HepG2 (cell line): Measurements from ENCODE around the gene SRSF1. TPM values are rescaled to one million over a fixed set of nuclear protein-coding genes. Genes with fewer than 3 reads are reported as not detected.
A peak's percentile ranks its signal among the peaks of the same experiment; 100 is the strongest.

Experiments
- ARHGAP35 ChIP-seq: sonication (generic); formaldehyde crosslinking; IDR thresholded peaks from 2 replicates; pipeline ENCODE4 v1.9.0; 2022; ENCODE audit warnings: mild to moderate bottlenecking, inconsistent platforms, moderate library complexity, missing genetic modification reagents, borderline replicate concordance
- JARID2 ChIP-seq: sonication (generic); formaldehyde crosslinking; IDR thresholded peaks from 2 replicates; pipeline ENCODE4 v1.8.1; 2023; ENCODE audit warnings: missing genetic modification reagents, inconsistent platforms; ENCODE audit not compliant: insufficient replicate concordance
- JUNB ChIP-seq: sonication (generic); formaldehyde crosslinking; IDR thresholded peaks from 2 replicates; pipeline ENCODE4 v1.8.0; 2022; ENCODE audit warnings: missing genetic modification reagents, mild to moderate bottlenecking, borderline replicate concordance
- MAFK ChIP-seq, 2 experiments: IDR thresholded peaks in 1 of 2; conservative IDR thresholded peaks in 1 of 2; 2 replicates each; pipeline ENCODE4 v1.6.1; 2011; ENCODE audit warnings: improper control_type of control experiment in 2 of 2, low read length in 2 of 2
- MBD4 ChIP-seq: IDR thresholded peaks from 2 replicates; pipeline ENCODE4 v1.6.1; 2012; ENCODE audit warnings: low read length, inconsistent platforms, borderline replicate concordance
- MED8 ChIP-seq: sonication (generic); formaldehyde crosslinking; IDR thresholded peaks from 2 replicates; pipeline ENCODE4 v1.8.1; 2023; ENCODE audit warnings: mild to moderate bottlenecking, missing genetic modification reagents; ENCODE audit not compliant: insufficient replicate concordance
- MYC ChIP-seq: sonication (generic); formaldehyde crosslinking; IDR thresholded peaks from 2 replicates; pipeline ENCODE4 v1.9.0; 2021; ENCODE audit warnings: missing genetic modification reagents, borderline replicate concordance
- PAF1 ChIP-seq: IDR thresholded peaks from 2 replicates; pipeline ENCODE4 v1.6.1; 2016; ENCODE audit warnings: missing genetic modification reagents, missing compliant biosample characterization
- PAX8 ChIP-seq: sonication (generic); formaldehyde crosslinking; IDR thresholded peaks from 2 replicates; pipeline ENCODE4 v1.8.0; 2022; ENCODE audit warnings: mild to moderate bottlenecking, missing genetic modification reagents, borderline replicate concordance
- POLR2A ChIP-seq, 2 experiments: IDR thresholded peaks; 2 replicates each; pipeline ENCODE4 v1.6.1; 2011; ENCODE audit warnings: low read depth in 2 of 2, low read length in 2 of 2, mild to moderate bottlenecking in 1 of 2, moderate library complexity in 1 of 2; ENCODE audit not compliant: insufficient read depth in 1 of 2
- POLR2G ChIP-seq: fragments of 200-400 bp; formaldehyde crosslinking; IDR thresholded peaks from 2 replicates; pipeline ENCODE4 v1.6.1; 2018; ENCODE audit warnings: mild to moderate bottlenecking, low read depth, low read length, moderate library complexity
- SAP130 ChIP-seq: IDR thresholded peaks from 2 replicates; pipeline ENCODE4 v1.6.1; 2016; ENCODE audit warnings: low read depth
- SMYD3 ChIP-seq: sonication (generic); formaldehyde crosslinking; IDR thresholded peaks from 2 replicates; pipeline ENCODE4 v1.8.1; 2023; ENCODE audit warnings: mild to moderate bottlenecking, missing genetic modification reagents
- SSRP1 ChIP-seq: IDR thresholded peaks from 2 replicates; pipeline ENCODE4 v1.6.1; 2016; ENCODE audit warnings: control low read depth
- TBL1XR1 ChIP-seq: fragments of 150-350 bp; IDR thresholded peaks from 2 replicates; pipeline ENCODE4 v1.6.1; 2014; ENCODE audit warnings: borderline replicate concordance, low read length; ENCODE audit not compliant: partially characterized antibody
- TBX2 ChIP-seq: sonication (generic); formaldehyde crosslinking; IDR thresholded peaks from 2 replicates; pipeline ENCODE4 v1.5.0; 2020; ENCODE audit warnings: missing genetic modification reagents, mild to moderate bottlenecking, borderline replicate concordance
- TBX3 ChIP-seq: fragments of 450-650 bp; IDR thresholded peaks from 2 replicates; pipeline ENCODE4 v1.6.1; 2017; ENCODE audit warnings: antibody characterized with exemption, mild to moderate bottlenecking, inconsistent platforms, borderline replicate concordance
- TEAD2 ChIP-seq: sonication (generic); formaldehyde crosslinking; IDR thresholded peaks from 2 replicates; pipeline ENCODE4 v1.9.0; 2021; ENCODE audit warnings: missing genetic modification reagents
- ZNF362 ChIP-seq: sonication (generic); formaldehyde crosslinking; IDR thresholded peaks from 2 replicates; pipeline ENCODE4 v1.4.0; 2020; ENCODE audit warnings: missing genetic modification reagents, mild to moderate bottlenecking, borderline replicate concordance
- ZNF564 ChIP-seq: sonication (generic); formaldehyde crosslinking; IDR thresholded peaks from 2 replicates; pipeline ENCODE4 v1.8.1; 2023; ENCODE audit warnings: mild to moderate bottlenecking, missing genetic modification reagents
- ZNF781 ChIP-seq: sonication (generic); formaldehyde crosslinking; IDR thresholded peaks from 2 replicates; pipeline ENCODE4 v1.5.1; 2020; ENCODE audit warnings: borderline replicate concordance, mild to moderate bottlenecking, missing genetic modification reagents; ENCODE audit errors: not compliant biosample characterization
- ZNF841 ChIP-seq: sonication (generic); formaldehyde crosslinking; IDR thresholded peaks from 2 replicates; pipeline ENCODE4 v1.8.1; 2023; ENCODE audit warnings: missing genetic modification reagents, borderline replicate concordance
- ZSCAN29 ChIP-seq: sonication (generic); formaldehyde crosslinking; conservative IDR thresholded peaks from 2 replicates; pipeline ENCODE4 v1.4.0; 2020; ENCODE audit warnings: mild to moderate bottlenecking, missing genetic modification reagents
- polyA plus RNA-seq, 8 experiments: library from polyadenylated mRNA; depleted of rRNA in 3 of 8; stranded (reverse) in 7 of 8; unstranded in 1 of 8; fragments of >200 nt; fragmentation: Illumina TruSeq in 4 of 8; extraction: Trizol in 4 of 8; gene quantifications; 2 replicates each; pipeline versions ENCODE4 v1.2.1 to v1.2.3, GENCODE V29; 2011 to 2016; ENCODE audit warnings: low read depth in 4 of 8, missing spikeins in 1 of 8, mixed read lengths in 1 of 8; ENCODE audit not compliant: insufficient read depth in 1 of 8
- total RNA-seq, 5 experiments: library from RNA; depleted of rRNA; stranded (reverse); fragments of >200 nt; fragmentation: Illumina TruSeq; extraction: Trizol; gene quantifications; 2 replicates each; pipeline ENCODE4 v1.2.3, GENCODE V29; 2016; ENCODE audit warnings: low read depth in 1 of 5
- TF ChIP-seq, protein P1 (sequence below): sonication (generic); formaldehyde crosslinking; IDR thresholded peaks from 2 replicates; pipeline ENCODE4 v1.9.0; 2021; ENCODE audit warnings: missing genetic modification reagents, mild to moderate bottlenecking, borderline replicate concordance
- TF ChIP-seq, protein P2 (sequence below): sonication (generic); formaldehyde crosslinking; IDR thresholded peaks from 2 replicates; pipeline ENCODE4 v1.5.0; 2020; ENCODE audit warnings: missing genetic modification reagents

The SRSF1 gene
- total and polyA plus RNA-seq, 2 of the 13 experiments (the other 11 are each of a cell fraction or from before 2014, with no cell fraction given): 142 to 445 TPM

DNA sequence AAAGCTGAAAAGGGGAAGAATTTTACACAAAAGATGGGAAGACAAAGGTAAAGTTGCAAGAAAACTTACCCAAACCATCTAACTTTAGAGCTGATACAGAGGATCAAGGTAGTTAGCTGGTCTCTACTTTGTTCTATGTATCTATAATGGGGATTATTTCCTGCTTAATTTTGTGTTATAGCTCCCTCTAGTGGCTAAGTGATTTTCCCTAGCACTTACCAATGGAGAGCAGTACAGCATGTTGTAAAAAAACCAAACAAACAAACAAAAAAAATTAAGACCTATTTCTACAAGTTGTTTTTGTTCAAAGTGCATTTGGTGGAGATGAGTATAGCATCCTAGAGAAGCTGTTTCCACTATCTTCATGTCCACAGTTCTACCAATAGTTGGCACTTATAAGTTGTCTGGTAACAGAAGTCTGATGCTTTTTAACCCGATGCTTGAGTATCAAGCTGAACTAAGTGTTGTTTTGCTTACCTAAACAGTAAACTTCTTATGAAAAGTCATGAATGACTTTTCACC is 7.5 kb downstream of the SRSF1 start (continued):
- TF ChIP-seq, protein P1, sequence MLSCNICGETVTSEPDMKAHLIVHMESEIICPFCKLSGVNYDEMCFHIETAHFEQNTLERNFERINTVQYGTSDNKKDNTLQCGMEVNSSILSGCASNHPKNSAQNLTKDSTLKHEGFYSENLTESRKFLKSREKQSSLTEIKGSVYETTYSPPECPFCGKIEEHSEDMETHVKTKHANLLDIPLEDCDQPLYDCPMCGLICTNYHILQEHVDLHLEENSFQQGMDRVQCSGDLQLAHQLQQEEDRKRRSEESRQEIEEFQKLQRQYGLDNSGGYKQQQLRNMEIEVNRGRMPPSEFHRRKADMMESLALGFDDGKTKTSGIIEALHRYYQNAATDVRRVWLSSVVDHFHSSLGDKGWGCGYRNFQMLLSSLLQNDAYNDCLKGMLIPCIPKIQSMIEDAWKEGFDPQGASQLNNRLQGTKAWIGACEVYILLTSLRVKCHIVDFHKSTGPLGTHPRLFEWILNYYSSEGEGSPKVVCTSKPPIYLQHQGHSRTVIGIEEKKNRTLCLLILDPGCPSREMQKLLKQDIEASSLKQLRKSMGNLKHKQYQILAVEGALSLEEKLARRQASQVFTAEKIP: no peak
- TF ChIP-seq TBX2 (CRISPR knock-in tag): no peak
- TF ChIP-seq ZNF362 (CRISPR knock-in tag): peak; percentile 53; the same call in 1 of the 2 replicates
- TF ChIP-seq, protein P2, sequence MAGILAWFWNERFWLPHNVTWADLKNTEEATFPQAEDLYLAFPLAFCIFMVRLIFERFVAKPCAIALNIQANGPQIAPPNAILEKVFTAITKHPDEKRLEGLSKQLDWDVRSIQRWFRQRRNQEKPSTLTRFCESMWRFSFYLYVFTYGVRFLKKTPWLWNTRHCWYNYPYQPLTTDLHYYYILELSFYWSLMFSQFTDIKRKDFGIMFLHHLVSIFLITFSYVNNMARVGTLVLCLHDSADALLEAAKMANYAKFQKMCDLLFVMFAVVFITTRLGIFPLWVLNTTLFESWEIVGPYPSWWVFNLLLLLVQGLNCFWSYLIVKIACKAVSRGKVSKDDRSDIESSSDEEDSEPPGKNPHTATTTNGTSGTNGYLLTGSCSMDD (CRISPR knock-in tag): no peak
- TF ChIP-seq JUNB (CRISPR knock-in tag): no peak
- TF ChIP-seq ZNF841 (CRISPR knock-in tag): no peak
- TF ChIP-seq TEAD2 (CRISPR knock-in tag): no peak
- TF ChIP-seq SMYD3 (CRISPR knock-in tag): no peak
- TF ChIP-seq TBX3: no peak
- peak in 1 of 2 experiments; percentile 67; a peak in 2 of 4 replicates for TF ChIP-seq POLR2A (IDR thresholded peaks at IDR 0.05; ENCODE audit: insufficient read depth in 1 of 2, low read depth in 2 of 2, low read length in 2 of 2)
- TF ChIP-seq MYC (CRISPR knock-in tag): no peak
- TF ChIP-seq SSRP1 (CRISPR knock-in tag): peak; percentile 76; the same call in 1 of the 2 replicates
- no peak for TF ChIP-seq PAX8
- TF ChIP-seq JARID2 (CRISPR knock-in tag): no peak
- peak; percentile 51 for TF ChIP-seq SAP130 (CRISPR knock-in tag)
- no peak for TF ChIP-seq ZNF781
- TF ChIP-seq ARHGAP35: no peak
- no peak for TF ChIP-seq ZSCAN29 (CRISPR knock-in tag)
- TF ChIP-seq PAF1 (CRISPR knock-in tag): 0 out of 2 replicates have a peak, but pooled peaks have one; percentile 65
- no peak for TF ChIP-seq TBL1XR1
- TF ChIP-seq MBD4: peak; percentile 92
- TF ChIP-seq ZNF564 (CRISPR knock-in tag): no peak
- TF ChIP-seq MED8 (CRISPR knock-in tag): no peak
- TF ChIP-seq POLR2G: peak; percentile 51; the same call in 1 of the 2 replicates
- peak; percentile 34 to 64; a peak in 3 of 4 replicates for TF ChIP-seq MAFK (conservative IDR thresholded peaks at IDR 0.05 in 1 of 2, IDR thresholded peaks at IDR 0.05 in 1 of 2; ENCODE audit: low read length in 2 of 2)
